ENCODE results near the gene INCA1. TPM values are rescaled to one million over a fixed set of nuclear protein-coding genes. Genes with fewer than 3 reads are reported as not detected.
A peak's percentile ranks its signal among the peaks of the same experiment; 100 is the strongest.

INCA1 gene
- total RNA-seq, 1 experiment from 2014 or later: 1.3 TPM

- H4K5ac ChIP-seq (ENCODE audit: insufficient read length, low read depth, low read length): no peak overlapping the region
- peaks cover 0 to 2% of the 10 kb centered on the region in 2 experiments; a peak in 2 of 5 replicates for H3K9me3 Mint-ChIP-seq
- no peak for TF ChIP-seq CTCF (conservative IDR thresholded peaks at IDR 0.05)
- peak overlapping the region; percentile 91 to 93 (median 92); a peak in 4 of 7 replicates for H3K27ac Mint-ChIP-seq
- H3K18ac ChIP-seq (ENCODE audit: insufficient read length, low read depth, low read length): no peak overlapping the region
- H3K56ac ChIP-seq (ENCODE audit: insufficient read length, low read depth, low read length): no peak overlapping the region
- WGBS (ENCODE audit: extremely low coverage, insufficient read length, low lambda C conversion rate): no CpG with 5 or more reads among the region's 4 CpGs
- H3K27me3 ChIP-seq (ENCODE audit: insufficient read depth, low read length): no peaks in the 10 kb centered on the region
- H3K23me2 ChIP-seq (ENCODE audit: insufficient read length, low read depth, low read length, poor library complexity, severe bottlenecking): peaks cover 23% of the 10 kb centered on the region
- DNase-seq: no peak
- H3K79me2 ChIP-seq (ENCODE audit: insufficient read depth, low read length): peaks cover 15% of the 10 kb centered on the region; the same call in 1 of the 2 replicates
- H2BK15ac ChIP-seq (ENCODE audit: low read depth, low read length): no peak overlapping the region
- H3K36me3 Mint-ChIP-seq (ENCODE audit: insufficient read depth in 1 of 3, low read depth in 3 of 3): peaks cover 32 to 66% (median 53%) of the 10 kb centered on the region in 3 experiments
- H2BK20ac ChIP-seq (ENCODE audit: low read depth, low read length, poor library complexity, severe bottlenecking): no peak overlapping the region
- peak overlapping the region; percentile 17 for H3K27ac ChIP-seq (ENCODE audit: insufficient read length, low read depth, low read length)
- H4K8ac ChIP-seq (replicated peaks; ENCODE audit: insufficient read length, low read depth, low read length): no peak overlapping the region
- H3K79me1 ChIP-seq (ENCODE audit: insufficient read depth, low read depth, low read length, poor library complexity, severe bottlenecking): peaks cover 4% of the 10 kb centered on the region
- H3T11ph ChIP-seq (ENCODE audit: low read length): no peak overlapping the region
- H4K91ac ChIP-seq (ENCODE audit: insufficient read length, low read depth, low read length): no peak overlapping the region
- no peak overlapping the region for H3K4ac ChIP-seq (ENCODE audit: low read depth, low read length)
- H3K23ac ChIP-seq (ENCODE audit: insufficient read length, low read depth, low read length): no peak overlapping the region
- H3K14ac ChIP-seq (ENCODE audit: insufficient read depth, low read length): no peak overlapping the region
- no peak overlapping the region for H2AFZ ChIP-seq (ENCODE audit: low read length)
- H3K27me3 Mint-ChIP-seq (ENCODE audit: low read depth): peaks cover 6% of the 10 kb centered on the region
- peak overlapping the region; percentile 95 to 100 for H3K4me3 Mint-ChIP-seq
- no peak overlapping the region for H2BK120ac ChIP-seq (ENCODE audit: low read depth, low read length, poor library complexity, severe bottlenecking)
- no peak overlapping the region for H2AK5ac ChIP-seq (ENCODE audit: insufficient read length, low read length)
- no peaks in the 10 kb centered on the region for H4K20me1 ChIP-seq (ENCODE audit: control insufficient read depth, insufficient read depth, insufficient read length)
- peak overlapping the region; percentile 53 for H3K9ac ChIP-seq (ENCODE audit: extremely low read depth, insufficient read length, low read length)
- H2BK5ac ChIP-seq (ENCODE audit: insufficient read length, low read length): no peak overlapping the region
- H3K4me1 Mint-ChIP-seq: peaks cover 35 to 38% of the 10 kb centered on the region in 2 experiments
- H3K4me1 ChIP-seq (ENCODE audit: insufficient read depth, low read length): no peaks in the 10 kb centered on the region
- no peaks in the 10 kb centered on the region for H3K9me3 ChIP-seq (ENCODE audit: control insufficient read depth, low read depth, low read length)
- H2BK12ac ChIP-seq (ENCODE audit: insufficient read length, low read depth, low read length): no peak overlapping the region
- H3K4me2 ChIP-seq (ENCODE audit: insufficient read depth, insufficient read length, low read length): peak overlapping the region; percentile 72
These were observed 51.4 kb downstream of the INCA1 start for GRCh38 chr17:4945944-4946280.

All from H9 (cell line).